Measurements from ENCODE around the gene PCNT.
A peak's percentile ranks its signal among the peaks of the same experiment; 100 is the strongest.
"Not testable (repeated sequence)": the region's sequence is repeated elsewhere in the genome, so short reads cannot be mapped to it uniquely, and the experiment has no call there.

PCNT gene

GRCh38 chr21:46443910-46444309 lies 120.0 kb downstream of the PCNT start:
- no peak for DNase-seq

- DNase-seq, result no peak
Measured at GRCh38 chr21:46448108-46448507, 124.2 kb downstream of the PCNT start.

DNA sequence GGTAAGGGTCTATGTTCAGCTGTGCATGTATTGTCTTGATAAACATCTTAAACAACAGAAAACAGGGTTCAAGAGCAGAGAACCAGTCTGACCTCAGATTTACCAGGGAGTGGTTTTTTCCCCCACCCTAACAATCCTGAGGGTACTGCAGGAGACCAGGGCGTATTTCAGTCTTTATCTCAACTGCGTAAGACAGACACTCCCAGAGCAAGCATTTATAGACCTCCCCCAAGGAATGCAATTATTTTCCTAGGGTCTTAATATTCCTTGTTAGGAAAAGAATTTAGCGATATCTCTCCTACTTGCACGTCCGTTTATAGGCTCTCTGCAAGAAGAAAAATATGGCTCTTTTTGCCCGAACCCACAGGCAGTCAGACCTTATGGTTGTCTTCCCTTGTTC lies 124.9 kb downstream of the PCNT start:
- not testable (repeated sequence) for DNase-seq

DNA sequence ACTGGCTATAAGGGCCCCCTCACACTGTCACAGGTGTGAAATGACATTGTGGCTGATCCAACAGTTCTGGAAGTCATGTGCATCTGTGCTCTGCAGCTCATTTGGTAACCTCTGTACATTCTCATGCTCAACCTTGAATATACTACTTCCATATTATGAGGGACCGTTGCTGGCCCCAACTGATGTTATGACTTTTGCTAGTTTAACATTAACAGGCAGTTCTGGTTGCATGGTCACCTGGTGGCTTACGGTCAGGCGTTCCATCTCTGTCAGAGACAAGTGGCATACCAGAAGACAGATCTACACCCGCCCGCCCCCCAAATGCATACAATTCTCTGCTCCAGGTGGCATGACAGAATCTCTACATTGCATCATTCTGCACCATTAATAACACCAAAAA lies 128.8 kb downstream of the PCNT start:
- DNase-seq, result no peak

DNA sequence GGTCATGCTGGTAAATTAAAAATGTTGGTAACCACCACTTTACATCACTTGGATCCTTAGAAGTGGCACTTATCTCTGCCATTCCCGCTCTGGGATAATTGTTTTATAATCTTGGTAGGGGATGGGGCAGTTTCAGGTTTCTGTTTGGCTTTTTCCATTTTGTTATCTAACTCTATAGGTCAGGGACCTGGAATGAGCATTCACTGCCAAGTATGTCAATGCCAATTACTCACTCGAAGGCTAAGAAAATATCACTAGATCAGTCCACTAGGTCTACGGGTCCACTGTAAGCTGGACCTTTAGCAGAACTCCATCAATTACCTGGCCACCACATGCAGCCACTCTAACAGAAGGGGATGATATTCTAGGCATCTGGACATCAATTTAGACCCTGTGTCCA lies 130.2 kb downstream of the PCNT start:
- DNase-seq, result no peak

DNA sequence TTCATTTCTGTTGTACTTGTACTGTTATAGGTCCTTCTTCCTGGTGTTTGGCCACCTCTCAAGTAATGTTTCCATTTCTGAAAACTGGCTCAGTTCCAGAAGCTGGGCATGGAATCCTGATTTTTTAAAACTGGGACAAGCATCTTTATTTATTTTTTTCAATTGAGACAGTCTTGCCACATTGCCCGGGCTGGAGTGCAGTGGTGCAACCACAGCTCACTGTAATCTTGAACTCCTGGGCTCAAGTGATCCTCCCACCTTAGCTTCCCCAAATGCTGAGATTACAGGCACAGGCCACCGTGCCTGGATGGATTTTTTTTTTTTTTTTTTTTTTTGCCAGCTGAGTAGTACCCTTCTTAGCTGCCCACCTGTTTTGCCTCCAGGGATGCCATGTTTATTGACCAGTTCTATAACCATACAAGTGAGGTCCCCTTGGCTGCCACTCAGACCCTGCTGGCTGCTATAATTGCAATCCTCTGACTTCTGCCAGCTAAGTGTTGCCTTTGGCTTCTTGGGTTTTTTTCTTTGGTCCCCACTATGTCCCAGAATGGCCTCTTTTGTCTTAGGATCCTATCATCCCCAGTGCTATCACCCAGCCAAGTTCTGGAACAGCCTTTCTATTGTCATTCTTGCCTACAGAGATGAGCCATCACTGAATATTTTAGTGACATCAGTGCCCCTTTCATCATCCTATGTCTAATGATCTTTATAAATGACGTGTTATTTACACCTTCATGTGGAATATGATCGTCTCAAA lies 130.9 kb downstream of the PCNT start:
- peak in 26 of 56 donors; percentile 11 to 72 (median 42) for DNase-seq

GRCh38 chr21:46455575-46456385 lies 131.8 kb downstream of the PCNT start:
- peak in 39 of 56 donors; percentile 13 to 86 (median 54) for DNase-seq

DNA sequence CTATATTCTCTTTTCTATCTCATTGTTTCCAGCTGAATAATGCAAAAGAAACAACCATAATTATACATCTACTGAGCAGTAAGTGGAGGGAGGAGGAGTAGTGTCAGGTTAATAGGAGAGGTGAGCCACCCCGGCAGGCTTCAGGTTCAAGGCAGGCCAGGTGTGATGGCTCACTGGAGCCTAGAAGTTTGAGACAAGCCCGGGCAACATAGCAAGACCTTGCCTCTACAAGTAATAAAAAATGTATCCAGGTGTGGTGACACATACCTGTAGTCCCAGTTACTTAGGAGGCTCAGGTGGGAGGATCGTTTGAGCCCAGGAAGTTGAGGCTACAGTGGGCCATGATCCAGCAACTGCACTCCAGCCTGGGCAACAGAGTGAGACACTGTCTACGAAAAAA lies 132.8 kb downstream of the PCNT start:
- DNase-seq, result no peak

GRCh38 chr21:46457801-46458314 lies 133.9 kb downstream of the PCNT start:
- peak in 19 of 56 donors; percentile 43 to 73 (median 60) for DNase-seq

GRCh38 chr21:46458315-46459023 lies 134.5 kb downstream of the PCNT start, which contains the start of gene DIP2A:
Gene DIP2A, plus strand, starts transcription at chr21:46458891. Its CDS starts 241 bp downstream, at chr21:46459132.
- DNase-seq, result peak; percentile 63 to 98 (median 93)

GRCh38 chr21:46459024-46459355 lies 135.0 kb downstream of the PCNT start:
- DNase-seq, result peak in 1 of 56 donors; percentile 56

- DNase-seq, result peak in 8 of 56 donors; percentile 14 to 48 (median 30)
Measured at GRCh38 chr21:46459356-46460112, 135.6 kb downstream of the PCNT start.

- DNase-seq, result no peak
Measured at GRCh38 chr21:46461909-46462308, 138.0 kb downstream of the PCNT start.

DNA sequence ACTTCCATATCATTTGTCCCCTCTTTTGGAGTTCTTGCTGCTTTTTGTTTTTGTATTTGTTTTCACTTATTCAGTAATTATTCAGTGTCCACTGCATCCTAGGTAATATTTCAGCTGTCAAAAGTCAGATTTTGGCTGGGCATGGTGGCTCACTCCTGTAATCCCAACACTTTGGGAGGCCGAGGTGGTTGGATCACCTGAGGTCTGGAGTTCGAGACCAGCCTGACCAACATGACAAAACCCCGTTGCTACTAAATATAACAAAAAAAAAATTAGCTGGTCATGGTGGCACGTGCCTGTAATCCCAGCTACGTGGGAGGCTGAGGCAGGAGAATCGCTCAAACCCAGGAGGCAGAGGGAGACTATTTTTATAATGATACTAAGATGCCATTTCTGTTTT lies 141.2 kb downstream of the PCNT start:
- not testable (repeated sequence) for DNase-seq

DNA sequence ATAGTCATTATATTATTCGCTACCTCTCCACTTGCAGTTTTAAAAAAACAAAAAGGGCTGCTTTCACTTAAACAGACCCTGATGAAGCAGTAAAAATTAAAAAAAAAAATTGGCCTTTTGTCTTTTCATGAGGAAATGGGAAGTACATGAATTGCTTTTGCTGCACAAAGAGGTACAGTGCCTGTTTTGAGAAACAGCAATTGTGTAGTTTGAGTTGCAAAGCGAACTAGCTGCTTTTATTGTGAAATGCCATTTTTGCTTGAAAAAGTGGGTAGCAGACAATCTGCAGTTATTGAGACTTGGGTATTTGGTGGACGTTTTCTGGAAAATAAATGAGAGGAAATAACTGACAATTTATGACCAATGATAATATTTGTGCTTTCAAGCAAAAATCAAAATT lies 141.7 kb downstream of the PCNT start:
- DNase-seq, result no peak

DNA sequence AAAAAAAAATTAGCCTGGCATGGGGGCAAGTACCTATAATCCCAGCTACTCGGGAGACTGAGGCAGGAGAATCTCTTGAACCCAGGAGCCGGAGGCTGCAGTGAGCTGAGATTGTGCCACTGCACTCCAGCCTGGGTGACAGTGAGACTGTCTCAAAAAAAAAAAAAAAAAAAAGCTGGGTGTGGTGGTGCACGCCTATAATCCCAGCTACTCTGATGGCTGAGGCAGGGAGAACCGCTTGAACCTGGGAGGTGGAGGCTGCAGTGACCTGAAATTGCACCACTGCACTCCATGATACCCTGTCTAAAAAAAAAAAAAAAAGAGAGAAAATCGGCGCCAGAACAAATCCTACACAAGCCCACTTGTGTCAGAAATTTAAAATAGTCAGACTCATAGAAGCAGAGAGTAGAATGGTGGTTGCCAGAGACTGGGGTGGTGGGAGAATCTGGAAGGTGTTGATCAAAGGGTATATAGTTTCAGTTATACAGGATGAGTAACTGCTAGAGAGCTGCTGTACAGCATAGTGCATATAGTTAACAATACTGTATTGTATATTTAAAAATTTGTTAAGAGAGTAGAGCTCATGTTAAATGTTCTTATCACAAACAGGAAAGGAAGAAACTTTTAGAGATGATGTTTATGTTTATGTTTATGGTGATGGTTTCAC lies 144.3 kb downstream of the PCNT start:
- no peak for DNase-seq

- DNase-seq, result no peak
Measured at GRCh38 chr21:46469275-46469674, 145.3 kb downstream of the PCNT start.

- DNase-seq, result no peak
Measured at GRCh38 chr21:46471514-46471913, 147.6 kb downstream of the PCNT start.

DNA sequence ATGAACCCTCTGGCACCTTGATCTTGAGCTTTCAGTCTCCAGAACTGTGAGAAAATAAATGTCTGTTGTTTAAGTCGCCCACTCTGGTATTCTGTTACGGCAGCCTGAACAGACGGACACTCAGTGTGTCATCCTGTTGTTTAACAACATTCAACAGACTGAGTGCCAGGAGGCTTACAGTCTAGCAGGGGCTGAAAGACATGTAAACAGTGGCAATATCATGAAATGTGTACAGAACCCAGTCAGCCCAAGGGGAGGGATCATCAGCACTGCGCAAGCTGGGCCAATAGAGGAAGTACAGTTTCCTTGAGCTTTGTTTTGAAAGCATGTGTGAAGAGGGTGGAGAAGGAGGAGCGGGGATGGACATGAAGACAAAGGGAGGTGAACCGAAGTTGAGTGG lies 148.3 kb downstream of the PCNT start:
- no peak for DNase-seq

DNA sequence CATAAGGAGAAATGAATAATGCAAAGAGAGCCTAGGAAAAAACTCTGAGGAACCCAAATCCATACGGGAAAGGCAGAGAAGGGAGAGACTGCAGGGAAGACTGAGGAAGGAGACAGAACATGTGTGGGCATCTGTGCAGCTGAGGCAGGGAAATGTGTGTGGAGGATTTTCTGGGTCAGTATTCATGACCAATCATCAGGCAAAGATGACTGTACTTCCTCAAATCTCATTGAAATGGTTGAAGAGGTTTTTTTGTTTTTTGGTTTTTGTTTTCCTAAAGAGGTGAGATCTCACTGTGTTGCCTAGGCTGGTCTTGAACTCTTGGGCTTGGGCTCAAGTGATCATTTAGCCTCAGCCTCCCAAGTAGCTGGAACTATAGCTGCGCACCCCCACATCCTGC lies 150.4 kb downstream of the PCNT start:
- no peak for DNase-seq
